RKO (cell line): ENCODE results near the gene IQUB.
"Not testable (repeated sequence)": the region's sequence is repeated elsewhere in the genome, so short reads cannot be mapped to it uniquely, and the experiment has no call there.

Experiments
- DNase-seq: peaks from one replicate; pipeline ENCODE4 v3.0.0-alpha.2; 2016; ENCODE audit warnings: low spot score

The IQUB gene

GRCh38 chr7:123534383-123535260 lies at the start of gene IQUB:
Gene IQUB (minus strand): TSS chr7:123534595. CDS start chr7:123512340, 22,255 bp downstream.
- peak; percentile 96 for DNase-seq

- no peak for DNase-seq
Measured at GRCh38 chr7:123583821-123584220, 49.4 kb upstream of the IQUB start.

- DNase-seq = no peak
Measured at GRCh38 chr7:123581162-123581459, 46.7 kb upstream of the IQUB start.

DNA sequence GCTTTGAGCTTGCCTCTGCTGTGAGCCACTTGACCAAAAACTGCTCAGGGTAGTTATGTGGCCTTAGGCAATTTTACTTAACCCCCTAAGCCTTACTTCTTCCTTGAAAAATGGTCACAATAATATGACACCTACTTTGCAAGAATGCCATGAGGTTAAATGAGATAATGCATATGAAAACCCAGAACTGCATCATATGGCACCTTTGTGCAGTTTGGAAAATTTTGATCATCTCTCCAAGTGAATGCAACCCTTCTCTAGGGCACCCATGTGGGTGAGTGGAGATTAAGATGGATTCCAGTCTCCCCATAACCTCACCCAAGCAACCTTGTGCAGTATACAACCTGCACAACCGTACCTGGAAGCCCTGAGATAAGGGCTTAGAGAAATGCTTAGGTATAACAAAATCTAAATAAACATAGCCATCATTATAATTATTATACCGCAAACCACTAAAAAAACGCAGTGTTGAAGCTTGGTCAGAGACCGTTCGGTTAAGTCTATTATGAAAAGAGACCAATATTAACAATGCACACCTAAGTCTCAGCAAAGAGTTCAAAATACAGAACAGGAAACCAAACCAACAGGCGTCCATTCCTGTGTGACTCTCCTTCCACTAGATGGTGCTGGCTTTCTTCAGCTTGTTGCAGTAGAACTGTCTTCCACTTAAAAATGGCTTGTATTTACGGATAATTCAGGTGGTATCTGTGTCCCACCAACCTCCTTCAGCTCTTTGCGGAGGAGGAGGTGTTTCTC lies 46.2 kb upstream of the IQUB start:
- peak; percentile 78 for DNase-seq

GRCh38 chr7:123579416-123579815 lies 45.0 kb upstream of the IQUB start:
- DNase-seq = no peak

- no peak for DNase-seq
Measured at GRCh38 chr7:123573896-123574467, 39.6 kb upstream of the IQUB start.

GRCh38 chr7:123573341-123573740 lies 38.9 kb upstream of the IQUB start:
- no peak for DNase-seq

DNA sequence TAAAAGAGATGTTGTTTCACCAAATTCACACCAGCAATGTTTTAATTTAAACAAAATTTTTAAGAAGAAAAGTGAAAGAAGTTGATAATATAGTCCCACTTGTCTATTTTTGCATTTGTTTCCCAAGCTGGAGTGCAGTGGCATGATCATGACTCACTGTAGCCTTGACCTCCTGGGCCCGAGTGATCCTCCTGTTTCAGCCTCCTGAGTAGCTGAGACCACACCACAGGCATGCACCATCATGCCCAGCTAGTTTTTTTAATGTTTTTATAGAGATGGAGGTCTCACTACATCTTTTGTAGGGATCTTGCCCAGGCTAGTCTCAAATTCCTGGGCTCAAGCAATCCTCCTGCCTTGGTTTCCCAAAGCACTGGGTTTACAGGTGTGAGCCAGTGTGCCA lies 37.3 kb upstream of the IQUB start:
- DNase-seq = no peak

- no peak for DNase-seq
Measured at GRCh38 chr7:123571187-123571586, 36.8 kb upstream of the IQUB start.

GRCh38 chr7:123570390-123571182 lies 36.2 kb upstream of the IQUB start:
- no peak for DNase-seq

DNA sequence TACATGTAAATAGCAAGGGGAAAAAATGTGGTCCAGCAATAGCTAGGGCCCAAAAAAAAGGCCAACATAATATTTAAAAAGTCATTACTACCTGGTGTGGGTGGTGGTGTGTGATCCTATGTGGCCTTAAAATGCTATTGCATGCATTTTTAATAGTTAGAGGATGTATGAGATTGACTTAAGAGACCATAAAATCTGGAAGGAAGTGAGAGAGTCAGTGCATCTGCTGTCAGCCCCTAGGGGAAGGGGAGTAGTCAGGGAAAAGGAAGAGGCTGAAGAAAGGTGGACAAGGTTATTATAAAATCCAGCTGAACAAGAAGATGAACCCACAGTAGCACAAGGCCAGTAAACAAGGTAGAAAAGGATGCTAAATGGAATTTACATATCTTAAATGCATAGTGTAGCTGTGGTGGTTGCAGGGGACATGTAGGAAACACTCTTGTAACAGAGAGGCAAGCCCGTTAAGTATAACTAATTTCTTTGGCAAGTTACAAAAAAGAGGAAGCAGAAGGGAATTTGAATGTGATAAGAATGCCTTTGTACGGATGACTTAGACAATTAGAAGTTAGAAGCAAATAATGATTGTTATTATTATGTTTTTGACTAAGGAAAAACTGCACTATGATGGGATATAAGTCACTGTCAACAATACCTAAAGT lies 35.1 kb upstream of the IQUB start:
- DNase-seq = no peak

GRCh38 chr7:123562121-123562520 lies 27.7 kb upstream of the IQUB start:
- DNase-seq = no peak

- no peak for DNase-seq
Measured at GRCh38 chr7:123558289-123558874, 24.0 kb upstream of the IQUB start.

GRCh38 chr7:123557398-123558288 lies 23.2 kb upstream of the IQUB start, which contains the start of gene NDUFA5:
Gene NDUFA5 (minus strand): TSS chr7:123557818. CDS start chr7:123557795, 23 bp downstream.
- DNase-seq = peak; percentile 100

DNA sequence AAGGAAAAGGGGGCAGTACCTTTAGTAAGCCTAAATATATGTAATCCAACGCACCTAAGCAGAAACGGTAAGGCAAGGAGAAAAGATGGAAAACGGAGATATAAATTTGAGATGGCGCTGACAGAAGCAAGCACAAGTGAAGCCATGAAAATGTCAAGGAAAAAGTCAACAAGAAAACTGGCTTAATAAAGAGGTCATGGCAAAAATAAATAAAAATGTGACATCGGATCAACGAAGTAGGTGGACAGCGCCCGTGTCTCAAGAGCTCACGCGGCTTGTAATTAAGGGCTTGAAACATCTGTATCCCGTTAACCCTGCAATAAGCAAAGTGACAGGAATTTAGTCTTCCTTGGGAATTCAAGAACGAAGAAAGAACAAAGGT lies 22.6 kb upstream of the IQUB start:
- peak; percentile 46 for DNase-seq

GRCh38 chr7:123555484-123555883 lies 21.1 kb upstream of the IQUB start:
- DNase-seq = no peak

- no peak for DNase-seq
Measured at GRCh38 chr7:123553159-123553558, 18.8 kb upstream of the IQUB start.

GRCh38 chr7:123552641-123553040 lies 18.2 kb upstream of the IQUB start:
- no peak for DNase-seq

- DNase-seq = not testable (repeated sequence)
Measured at GRCh38 chr7:123552134-123552533, 17.7 kb upstream of the IQUB start.

DNA sequence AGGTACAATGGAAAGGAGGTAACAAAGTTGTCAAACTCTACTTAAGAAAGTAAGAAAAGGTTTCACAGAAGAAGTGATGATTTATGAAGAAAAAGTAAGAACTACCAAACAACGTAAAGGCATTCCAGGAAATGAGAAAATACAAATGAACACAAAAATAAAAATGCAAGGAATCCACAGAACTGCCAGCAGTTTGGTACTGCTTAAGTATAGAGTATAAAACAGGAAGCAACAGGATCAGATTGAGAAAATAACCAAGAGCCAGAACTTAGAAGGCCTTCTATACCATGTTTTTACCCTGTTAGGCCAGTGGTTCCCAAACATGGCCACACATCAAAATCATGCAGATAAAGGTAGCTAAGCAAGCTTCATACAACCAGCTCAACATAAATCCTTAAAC lies 14.0 kb upstream of the IQUB start:
- DNase-seq = no peak
